Lower lobe of right lung (tissue), 2 donors: ENCODE results near the gene ATRN. TPM values are rescaled to one million over a fixed set of nuclear protein-coding genes. Genes with fewer than 3 reads are reported as not detected.

Source experiments
- ATAC-seq, 2 donors: fragments of 200-7000 bp; cut with Tn5 transposase; one replicate each; pipeline ENCODE4 v1.9.1; 2020 to 2022; ENCODE audit warnings: mild to moderate bottlenecking in 2 of 2, moderate library complexity in 2 of 2
- DNase-seq: peaks from one replicate; pipeline ENCODE4 v3.0.0-alpha.2; 2020
- H3K27ac ChIP-seq: fragments of 200-600 bp; one replicate; pipeline ENCODE4 v1.8.0; 2022
- H3K27me3 ChIP-seq: fragments of 200-600 bp; one replicate; pipeline ENCODE4 v1.8.0; 2022; ENCODE audit warnings: low read depth
- H3K36me3 ChIP-seq: fragments of 200-600 bp; one replicate; pipeline ENCODE4 v1.8.0; 2022; ENCODE audit warnings: mild to moderate bottlenecking
- H3K4me1 ChIP-seq: fragments of 200-600 bp; one replicate; pipeline ENCODE4 v1.8.0; 2022
- H3K4me3 ChIP-seq: fragments of 200-600 bp; one replicate; pipeline ENCODE4 v1.8.0; 2022; ENCODE audit warnings: mild to moderate bottlenecking
- H3K9me3 ChIP-seq: fragments of 200-600 bp; one replicate; pipeline ENCODE4 v1.8.0; 2022
- CTCF ChIP-seq: fragments of 200-600 bp; IDR thresholded peaks from one replicate; pipeline ENCODE4 v1.8.0; 2022; ENCODE audit warnings: antibody characterized with exemption, mild to moderate bottlenecking
- intact Hi-C: fragments of 100-400 bp; cut with DNase I; formaldehyde crosslinking; loops from one replicate; pipeline ENCODE4 v1.11.0; 2022
- total RNA-seq: library from RNA; stranded (reverse); fragmentation: NEBNext Ultra II Directional; extraction: Animal tissue kit (Norgen Biotek cat#: 25700); gene quantifications from one replicate; pipeline ENCODE4 v1.2.1, GENCODE V29; 2021
- donor health status: DM: no; HTN: yes; CAD: no; lungs with severe emphysema.

The ATRN gene
- total RNA-seq, 1 donor from 2014 or later = 29.2 TPM

DNA sequence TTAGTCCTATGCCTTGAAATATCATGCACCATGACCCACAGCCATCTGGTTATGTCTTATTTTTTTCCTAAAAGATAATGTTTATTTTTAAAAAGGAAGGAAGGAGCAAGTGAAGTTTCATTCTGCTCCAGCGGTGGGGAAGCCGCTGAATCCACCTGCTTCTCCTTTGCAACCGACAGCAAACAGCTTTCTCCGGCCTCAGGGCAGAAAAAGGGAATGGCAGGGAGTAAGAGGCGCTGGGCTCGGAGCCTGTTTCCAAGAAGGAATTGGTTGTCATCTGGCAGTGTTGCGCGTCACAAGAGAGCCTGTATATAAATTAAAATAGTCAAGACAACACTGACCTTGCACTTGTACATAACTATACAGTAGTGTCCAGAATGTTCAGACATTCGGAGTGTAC is 178.1 kb downstream of the ATRN start:
- no peaks in the 10 kb centered on the region for H3K4me1 ChIP-seq
- intact Hi-C loops = no loop called here
- no peak for TF ChIP-seq CTCF
- H3K36me3 ChIP-seq = peaks cover 60% of the 10 kb centered on the region
- no peak overlapping the region for H3K27ac ChIP-seq
- H3K4me3 ChIP-seq = no peak overlapping the region
- H3K9me3 ChIP-seq = no peaks in the 10 kb centered on the region
- no peak for DNase-seq
- H3K27me3 ChIP-seq = no peaks in the 10 kb centered on the region
- no peak for ATAC-seq

GRCh38 chr20:3651204-3651962 is 180.6 kb downstream of the ATRN start:
- H3K4me3 ChIP-seq = no peak overlapping the region
- H3K9me3 ChIP-seq = no peaks in the 10 kb centered on the region
- H3K27ac ChIP-seq = no peak overlapping the region
- DNase-seq (no peak), ATAC-seq (no peak)
- no peaks in the 10 kb centered on the region for H3K27me3 ChIP-seq
- no peaks in the 10 kb centered on the region for H3K4me1 ChIP-seq
- no peak for TF ChIP-seq CTCF
- intact Hi-C loops = no loop called here
- H3K36me3 ChIP-seq = peaks cover 37% of the 10 kb centered on the region

DNA sequence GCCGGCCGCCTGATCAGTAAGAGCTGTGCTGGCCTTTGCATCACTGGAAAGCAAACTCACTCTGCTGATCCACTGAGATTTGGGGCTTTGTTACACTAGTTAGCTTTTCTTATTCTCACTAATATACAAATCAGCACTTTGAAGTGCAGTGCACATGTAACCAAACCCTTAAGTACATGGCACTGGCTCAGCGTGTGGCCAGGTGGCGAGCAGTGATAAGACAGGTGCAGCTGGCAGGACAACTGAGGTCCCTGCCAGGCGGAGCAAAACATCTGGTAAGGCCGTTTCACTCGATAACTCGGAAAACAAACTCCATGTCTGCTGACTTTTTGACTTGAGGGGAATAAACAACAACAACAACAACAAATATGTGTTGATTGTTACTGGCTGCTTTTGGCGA is 181.4 kb downstream of the ATRN start:
- no peak for DNase-seq
- intact Hi-C loops = no loop called here
- Histone ChIP-seq H3K27me3 (no peaks in the 10 kb centered on the region), H3K27ac (no peak overlapping the region), H3K4me3 (no peak overlapping the region), H3K9me3 (no peaks in the 10 kb centered on the region), H3K4me1 (no peaks in the 10 kb centered on the region), H3K36me3 (peaks cover 28% of the 10 kb centered on the region)
- no peak for TF ChIP-seq CTCF
- ATAC-seq = no peak

- no peaks in the 10 kb centered on the region for H3K4me1 ChIP-seq
- no peaks in the 10 kb centered on the region for H3K9me3 ChIP-seq
- peaks cover 21% of the 10 kb centered on the region for H3K36me3 ChIP-seq
- H3K4me3 ChIP-seq = no peak overlapping the region
- no peaks in the 10 kb centered on the region for H3K27me3 ChIP-seq
- no peak for TF ChIP-seq CTCF
- no peak overlapping the region for H3K27ac ChIP-seq
- ATAC-seq = no peak
- DNase-seq = no peak
- intact Hi-C loops = no loop called here
Observed at GRCh38 chr20:3652676-3653596, 182.1 kb downstream of the ATRN start.

DNA sequence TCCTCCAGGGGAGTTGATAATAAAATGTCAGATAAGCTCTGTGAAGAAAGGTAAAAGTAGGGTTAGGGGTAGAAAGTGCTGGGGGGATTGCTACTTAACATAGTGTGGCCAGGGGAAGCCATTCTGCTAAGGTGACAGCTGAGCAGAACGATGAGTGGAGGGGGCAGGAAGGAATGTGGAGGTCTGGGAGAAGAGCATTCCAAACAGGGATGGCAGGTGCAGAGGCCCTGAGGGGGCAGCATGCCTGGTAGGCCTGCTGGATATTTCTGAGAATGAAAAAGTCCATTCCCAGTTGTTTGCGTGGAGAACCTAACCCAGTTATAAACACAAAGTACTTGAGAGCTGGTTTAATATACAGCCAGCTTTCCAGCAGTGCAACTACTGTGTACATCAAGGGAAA is 183.1 kb downstream of the ATRN start:
- no peaks in the 10 kb centered on the region for H3K9me3 ChIP-seq
- H3K4me1 ChIP-seq = no peaks in the 10 kb centered on the region
- H3K4me3 ChIP-seq = no peak overlapping the region
- H3K27ac ChIP-seq = no peak overlapping the region
- no peaks in the 10 kb centered on the region for H3K27me3 ChIP-seq
- no peak for DNase-seq
- intact Hi-C loops = no loop called here
- no peak for ATAC-seq
- peaks cover 11% of the 10 kb centered on the region for H3K36me3 ChIP-seq
- no peak for TF ChIP-seq CTCF
